Caki2 (cell line): ENCODE measurements around the gene FOXO3. TPM values are rescaled to one million over a fixed set of nuclear protein-coding genes. Genes with fewer than 3 reads are reported as not detected.

Experiments used
- DNase-seq: peaks from one replicate; pipeline ENCODE4 v3.0.0-alpha.2; 2015; ENCODE audit warnings: low read depth
- in situ Hi-C: cut with HindIII; loops from 2 replicates; pipeline ENCODE4 v1.10.0; 2016; ENCODE audit warnings: low sequenced_read_pairs, low pct_unique_long_range_greater_than_20kb, mixed read lengths
- total RNA-seq: library from RNA; depleted of rRNA; stranded (reverse); fragments of >200 nt; shearing (Covaris generic); gene quantifications from 2 replicates; pipeline ENCODE4 v1.2.3, GENCODE V29; 2014; ENCODE audit warnings: low replicate concordance

FOXO3 gene
- total RNA-seq, 1 experiment from 2014 or later, result 10.0 TPM

- in situ Hi-C loops, result no loop called here
- no peak for DNase-seq
Observed at GRCh38 chr6:108733051-108733450, 172.3 kb downstream of the FOXO3 start.

GRCh38 chr6:108733706-108734265 lies 173.1 kb downstream of the FOXO3 start:
- in situ Hi-C loops, result no loop called here
- DNase-seq, result no peak
